Left kidney (tissue), 2 donors: ENCODE results near the gene HADH. TPM values are rescaled to one million over a fixed set of nuclear protein-coding genes. Genes with fewer than 3 reads are reported as not detected.
A peak's percentile ranks its signal among the peaks of the same experiment; 100 is the strongest.
"Not testable (repeated sequence)": the region's sequence is repeated elsewhere in the genome, so short reads cannot be mapped to it uniquely, and the experiment has no call there.

Source experiments
- DNase-seq: peaks from one replicate; pipeline ENCODE4 v3.0.0-alpha.2; 2013
- polyA plus RNA-seq: library from polyadenylated mRNA; unstranded; fragments of 120-200 nt; gene quantifications from one replicate; pipeline ENCODE4 v1.2.1, GENCODE V29; 2013; ENCODE audit not compliant: insufficient read length

The HADH gene
- polyA plus RNA-seq, 1 donor, result 107 TPM

GRCh38 chr4:107993969-107994368 lies 4.3 kb downstream of the HADH start:
- no peak for DNase-seq

- no peak for DNase-seq
Observed at GRCh38 chr4:107994894-107995293, 5.2 kb downstream of the HADH start.

- no peak for DNase-seq
Observed at GRCh38 chr4:107996949-107997788, 7.5 kb downstream of the HADH start.

GRCh38 chr4:107997794-107998193 lies 8.1 kb downstream of the HADH start:
- no peak for DNase-seq

GRCh38 chr4:107999932-108000539 lies 10.3 kb downstream of the HADH start:
- no peak for DNase-seq

- no peak for DNase-seq
Observed at GRCh38 chr4:108001540-108002135, 11.9 kb downstream of the HADH start.

- no peak for DNase-seq
Observed at GRCh38 chr4:108003982-108004515, 14.4 kb downstream of the HADH start.

GRCh38 chr4:108004646-108005045 lies 15.0 kb downstream of the HADH start:
- no peak for DNase-seq

GRCh38 chr4:108005807-108006206 lies 16.1 kb downstream of the HADH start:
- DNase-seq, result no peak

- DNase-seq, result no peak
Observed at GRCh38 chr4:108006361-108006760, 16.7 kb downstream of the HADH start.

- no peak for DNase-seq
Observed at GRCh38 chr4:108007984-108008383, 18.3 kb downstream of the HADH start.

- DNase-seq, result no peak
Observed at GRCh38 chr4:108008721-108009120, 19.0 kb downstream of the HADH start.

GRCh38 chr4:108010167-108010566 lies 20.5 kb downstream of the HADH start:
- no peak for DNase-seq

- DNase-seq, result not testable (repeated sequence)
Observed at GRCh38 chr4:108012382-108012781, 22.7 kb downstream of the HADH start.

- no peak for DNase-seq
Observed at GRCh38 chr4:108013327-108013726, 23.6 kb downstream of the HADH start.

- DNase-seq, result no peak
Observed at GRCh38 chr4:108013955-108014354, 24.3 kb downstream of the HADH start.

GRCh38 chr4:108018040-108018883 lies 28.6 kb downstream of the HADH start:
- peak; percentile 82 for DNase-seq

- no peak for DNase-seq
Observed at GRCh38 chr4:108018884-108019187, 29.1 kb downstream of the HADH start.

- no peak for DNase-seq
Observed at GRCh38 chr4:108024085-108024877, 34.6 kb downstream of the HADH start.

GRCh38 chr4:108024878-108025165 lies 35.1 kb downstream of the HADH start:
- no peak for DNase-seq

GRCh38 chr4:108029016-108029720 lies 39.5 kb downstream of the HADH start:
- DNase-seq, result no peak
